NCI-H1092 (cell line): ENCODE data around the gene ZNF343.
"Not testable (repeated sequence)": the region's sequence is repeated elsewhere in the genome, so short reads cannot be mapped to it uniquely, and the experiment has no call there.

Experiments
- DNase-seq: peaks from one replicate; lab custom pipeline; 2025; lab: John Stamatoyannopoulos, UW

The ZNF343 gene

GRCh38 chr20:2508631-2509467 lies at the start of gene ZNF343:
Gene ZNF343 (minus strand): TSS chr20:2508915. CDS start chr20:2493895, 15,020 bp downstream.
- DNase-seq, result peak; percentile 74

DNA sequence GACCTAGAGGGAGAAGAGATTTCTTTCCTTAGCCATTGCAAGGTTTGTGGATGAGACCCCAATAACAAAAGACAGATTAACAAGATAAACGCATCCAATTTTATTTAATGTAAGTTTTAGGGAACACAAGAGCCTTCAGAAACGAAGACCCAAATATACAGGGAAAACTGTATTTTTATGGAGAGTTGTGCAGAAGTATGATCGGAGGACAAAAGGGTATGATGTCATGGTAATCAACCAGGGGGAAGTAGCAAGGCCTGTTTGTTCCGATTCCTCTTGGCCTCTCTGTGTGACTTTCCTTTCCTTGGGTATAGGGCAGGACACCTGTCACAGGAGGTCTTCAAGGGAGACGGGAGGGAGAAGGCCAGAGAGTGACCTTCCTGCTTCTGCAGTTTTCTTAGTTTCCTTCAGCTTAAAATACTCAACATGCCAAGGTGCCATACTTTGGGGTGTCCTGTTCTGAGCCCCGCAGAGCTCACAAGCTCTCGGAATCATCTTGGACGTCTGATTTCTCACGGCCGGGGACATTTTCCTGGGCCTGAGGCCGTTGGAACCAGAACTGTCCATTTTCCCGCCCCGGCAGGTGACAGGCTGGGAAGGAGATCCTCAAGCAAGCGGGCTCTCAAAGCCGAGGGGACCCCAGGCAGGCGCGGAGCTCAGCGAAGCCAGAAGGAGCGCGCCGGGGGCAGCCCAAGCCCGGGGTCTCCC lies 49.3 kb upstream of the ZNF343 start:
- DNase-seq, result no peak

DNA sequence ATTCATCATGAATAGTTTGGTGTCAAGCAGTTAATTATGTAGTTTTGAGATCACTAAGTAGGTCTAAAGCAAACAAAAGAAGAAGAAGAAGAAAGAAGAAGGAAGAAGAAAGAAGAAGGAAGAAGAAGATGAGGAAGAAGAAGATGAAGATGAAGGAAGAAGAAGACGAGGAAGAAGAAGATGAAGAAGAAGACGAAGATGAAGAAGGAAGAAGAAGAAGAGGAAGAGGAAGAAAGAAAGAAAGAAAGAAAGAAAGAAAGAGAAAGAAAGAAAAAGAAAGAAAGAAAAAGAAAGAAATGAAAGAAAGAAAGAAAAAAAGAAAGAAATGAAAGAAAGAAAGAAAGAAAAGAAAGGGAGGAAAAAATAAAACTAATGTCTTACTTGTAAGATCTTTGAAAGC lies 36.9 kb upstream of the ZNF343 start:
- no peak for DNase-seq

- no peak for DNase-seq
Measured at GRCh38 chr20:2544211-2544610, 35.5 kb upstream of the ZNF343 start.

DNA sequence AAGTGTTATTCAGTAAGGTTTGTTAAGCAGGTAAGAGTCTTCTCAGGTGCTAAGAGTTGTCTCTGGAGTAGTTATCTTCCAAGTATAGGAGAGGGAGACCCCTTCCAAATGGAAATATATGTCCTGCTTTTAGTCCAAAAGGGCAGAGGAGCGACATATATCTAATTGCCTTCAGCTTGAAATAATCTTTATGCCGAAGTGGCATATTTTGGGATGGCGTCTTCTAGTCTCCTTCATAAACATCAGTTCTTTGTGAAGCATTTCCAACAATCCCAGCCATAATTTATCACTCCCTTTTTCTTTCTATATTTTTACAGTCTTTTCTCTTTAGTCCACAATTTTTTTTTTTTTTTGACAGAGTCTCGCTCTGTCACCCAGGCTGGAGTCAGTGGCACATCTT lies 33.6 kb upstream of the ZNF343 start:
- DNase-seq, result no peak

- no peak for DNase-seq
Measured at GRCh38 chr20:2541940-2542339, 33.2 kb upstream of the ZNF343 start.

DNA sequence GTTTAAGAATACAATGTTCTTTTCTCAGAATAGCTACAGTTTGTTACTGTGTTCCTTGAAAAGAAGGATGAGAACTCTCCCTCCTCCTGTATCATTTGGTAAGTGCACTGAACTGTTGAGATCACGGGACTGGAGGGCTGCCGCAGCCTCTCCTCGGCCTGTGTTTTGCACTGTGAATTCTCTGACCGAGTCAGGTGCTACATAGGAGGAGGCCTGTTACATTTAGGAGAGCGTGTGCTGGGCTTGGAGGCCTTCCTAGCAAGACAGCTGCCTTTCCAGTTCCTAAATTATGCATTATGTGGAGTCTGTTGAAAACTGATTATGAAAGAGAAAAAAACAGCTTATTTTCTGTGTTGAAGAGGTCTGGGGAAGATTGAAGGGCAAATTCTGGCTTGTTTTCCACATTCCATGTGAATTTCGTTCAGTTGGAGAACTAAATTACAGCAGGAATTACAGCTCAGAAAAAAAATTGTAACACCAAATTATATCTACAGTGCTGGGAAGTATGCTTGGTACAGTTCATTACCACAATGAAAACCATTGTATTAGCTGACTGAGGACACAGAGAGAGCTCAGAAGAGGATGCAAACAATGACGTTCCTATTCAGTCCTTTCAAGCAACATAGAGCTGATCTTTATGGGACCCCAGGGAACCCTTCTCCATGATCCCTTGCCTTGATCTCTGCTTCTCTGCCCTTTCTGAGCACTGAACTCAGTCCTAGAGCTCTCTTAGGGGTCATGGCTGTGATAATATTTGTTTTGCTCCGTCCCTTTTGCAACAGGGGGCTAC lies 30.4 kb upstream of the ZNF343 start:
- DNase-seq, result no peak

DNA sequence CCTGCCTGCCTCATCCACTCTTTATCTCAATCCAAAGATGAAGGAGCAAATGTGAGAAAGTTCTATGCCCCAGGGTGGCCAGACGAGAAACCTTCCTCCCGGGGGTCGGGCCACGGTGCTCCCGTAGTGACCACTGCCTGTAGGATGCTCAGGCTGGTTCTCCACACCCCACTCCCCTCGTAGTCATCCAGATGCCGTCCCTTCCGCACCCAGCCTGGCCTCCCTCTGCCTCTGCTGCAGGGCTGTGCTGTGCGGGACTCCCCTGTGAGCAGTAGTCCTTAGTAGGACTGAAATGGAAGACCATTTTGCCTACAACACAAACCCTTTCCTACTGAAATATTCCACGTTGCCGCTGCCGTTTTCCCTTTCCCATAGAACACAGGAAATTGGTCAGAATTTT lies 29.6 kb upstream of the ZNF343 start:
- DNase-seq, result no peak

GRCh38 chr20:2537101-2537500 lies 28.4 kb upstream of the ZNF343 start:
- DNase-seq, result no peak

- DNase-seq, result no peak
Measured at GRCh38 chr20:2536560-2536986, 27.9 kb upstream of the ZNF343 start, which contains the start of gene TMC2. Gene TMC2 (plus strand): TSS chr20:2536573. CDS start chr20:2536622, 49 bp downstream.

DNA sequence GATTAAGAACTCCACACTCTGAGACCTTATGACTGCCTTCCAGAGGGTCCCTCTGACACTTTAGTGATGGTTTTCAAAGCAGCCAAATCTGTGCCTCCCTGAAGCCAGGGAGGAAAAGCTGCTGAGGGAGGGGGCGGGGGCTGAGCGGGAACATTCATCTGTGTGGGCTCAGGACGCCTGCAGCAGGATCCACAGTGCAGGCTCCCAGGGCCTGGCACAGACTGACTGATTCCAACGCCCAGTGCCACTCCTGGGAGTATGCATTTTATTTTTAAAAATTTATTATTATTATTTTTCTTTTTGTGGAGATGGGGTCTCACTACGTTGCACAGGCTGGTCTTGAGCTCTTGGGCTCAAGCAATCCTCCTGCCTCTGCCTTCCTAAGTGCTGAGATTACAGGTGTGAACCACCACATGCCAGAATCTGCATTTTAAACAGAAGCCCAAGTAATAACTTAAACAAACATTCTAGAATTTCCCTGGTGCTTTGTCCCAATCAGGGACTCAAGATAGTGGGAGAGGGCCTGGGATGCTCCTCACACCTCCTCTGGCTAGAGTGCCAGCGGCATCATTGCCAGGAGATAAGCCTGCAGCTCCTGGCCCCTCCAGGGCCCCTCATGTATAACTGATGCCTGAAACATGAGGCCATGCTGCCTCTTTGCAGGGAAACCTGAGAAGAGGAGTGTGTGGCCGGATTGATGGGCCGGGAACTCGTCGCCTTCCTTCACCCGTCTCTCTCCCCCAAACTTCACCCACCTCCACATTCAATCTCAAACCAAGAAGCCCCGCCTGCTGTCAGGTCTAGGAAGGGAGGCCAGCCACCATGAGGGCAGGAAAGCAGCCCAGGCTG lies 27.2 kb upstream of the ZNF343 start:
- DNase-seq, result no peak

GRCh38 chr20:2533118-2533517 lies 24.4 kb upstream of the ZNF343 start:
- DNase-seq, result no peak

- no peak for DNase-seq
Measured at GRCh38 chr20:2528671-2529271, 20.1 kb upstream of the ZNF343 start.

DNA sequence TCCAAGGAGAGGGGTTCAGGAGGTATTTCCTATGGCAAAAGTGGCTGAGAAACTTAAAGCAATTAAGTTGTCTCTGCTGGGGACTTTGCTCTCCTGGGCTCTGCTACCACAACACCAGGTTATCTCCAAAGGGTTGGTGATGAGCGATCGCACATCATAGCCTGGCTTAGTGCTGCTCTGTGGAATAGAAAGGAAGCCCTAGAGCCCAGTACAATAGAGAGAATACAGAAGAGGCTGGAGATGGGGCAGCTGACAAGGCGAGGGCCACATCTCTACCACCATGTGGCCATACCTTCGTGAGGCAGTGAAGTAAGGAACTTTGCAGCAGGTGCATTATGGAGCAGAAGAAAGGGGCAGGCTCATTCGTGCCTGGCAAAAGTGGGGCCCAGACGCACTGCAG lies 19.0 kb upstream of the ZNF343 start:
- no peak for DNase-seq

- not testable (repeated sequence) for DNase-seq
Measured at GRCh38 chr20:2526218-2526583, 17.5 kb upstream of the ZNF343 start.

- peak; percentile 32 for DNase-seq
Measured at GRCh38 chr20:2524709-2525506, 16.2 kb upstream of the ZNF343 start.

DNA sequence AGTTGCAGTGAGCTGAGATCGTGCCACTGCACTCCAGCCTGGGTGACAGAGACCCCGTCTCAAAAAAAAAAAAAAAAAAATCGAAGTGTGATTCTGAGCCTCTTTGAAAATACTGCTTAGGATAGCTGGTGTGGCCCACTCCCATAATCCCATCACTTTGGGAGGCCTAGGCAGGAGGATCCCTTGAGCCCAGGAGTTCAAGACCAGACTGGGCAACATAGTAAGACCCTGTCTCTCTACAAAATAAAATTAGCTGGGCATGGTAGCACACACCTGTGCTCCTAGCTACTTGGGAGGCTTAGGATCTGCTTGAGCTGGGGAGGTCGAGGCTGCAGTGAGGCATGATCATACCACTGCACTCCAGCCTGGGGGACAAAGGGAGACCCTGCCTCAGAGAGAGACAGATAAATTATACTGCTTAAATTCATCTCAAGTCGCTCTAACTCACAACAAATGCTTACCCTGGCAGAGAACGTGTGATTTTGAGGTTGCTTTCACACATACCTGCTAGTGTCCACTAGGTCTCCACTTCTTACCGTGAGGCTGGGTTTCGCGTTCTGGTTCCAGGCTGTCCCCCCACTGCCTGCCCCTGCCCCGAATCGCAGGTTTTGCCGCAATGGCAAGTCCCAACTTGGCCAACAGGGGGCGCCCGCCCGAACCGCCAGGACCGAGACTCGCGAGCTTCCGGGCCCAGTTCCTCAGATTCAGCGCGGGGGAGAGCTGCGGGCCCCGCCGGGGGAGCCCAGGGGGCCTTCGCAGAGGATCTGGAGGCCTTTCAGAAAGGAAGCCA lies 15.4 kb upstream of the ZNF343 start:
- DNase-seq, result peak; percentile 73

DNA sequence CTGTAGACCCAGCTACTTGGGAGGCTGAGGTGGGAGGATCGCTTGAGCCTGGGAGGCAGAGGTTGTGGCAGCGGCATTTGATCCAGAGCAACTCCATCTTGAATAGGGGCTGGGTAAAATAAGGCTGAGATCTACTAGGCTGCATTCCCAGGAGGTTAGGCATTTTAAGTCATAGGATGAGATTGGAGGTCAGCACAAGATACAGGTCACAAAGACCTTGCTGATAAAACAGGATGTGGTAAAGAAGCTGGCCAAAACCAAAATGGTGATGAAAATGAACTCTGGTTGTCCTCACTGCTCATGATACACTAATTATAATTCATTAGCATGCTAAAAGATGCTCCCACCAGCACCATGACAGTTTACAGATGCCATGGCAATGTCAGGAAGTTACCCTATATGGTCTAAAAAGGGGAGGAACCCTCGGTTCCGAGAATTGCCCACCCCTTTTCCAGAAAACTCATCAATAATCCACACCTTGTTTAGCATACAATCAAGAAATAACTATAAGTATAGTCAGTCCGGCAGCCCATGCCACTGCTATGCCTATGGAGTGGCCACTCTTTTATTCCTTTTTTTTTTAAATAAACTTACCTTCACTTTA lies 14.2 kb upstream of the ZNF343 start:
- not testable (repeated sequence) for DNase-seq
